Transverse colon (tissue), 4 donors: ENCODE measurements around the gene PARM1. TPM values are rescaled to one million over a fixed set of nuclear protein-coding genes. Genes with fewer than 3 reads are reported as not detected.

Experiments used
- DNase-seq: peaks from one replicate; pipeline ENCODE4 v3.0.0-alpha.2; 2019
- H3K27ac ChIP-seq, 4 donors: fragments of 200-600 bp; sonication (generic); 2 replicates each; pipeline ENCODE4 v1.5.1; 2016 to 2018; ENCODE audit warnings: inconsistent platforms in 4 of 4
- H3K27me3 ChIP-seq: fragments of 200-600 bp; sonication (generic); 2 replicates; pipeline ENCODE4 v1.5.1; 2017; ENCODE audit warnings: inconsistent platforms
- H3K36me3 ChIP-seq, 4 donors: fragments of 200-600 bp; sonication (generic); 2 replicates each; pipeline ENCODE4 v1.5.1; 2017 to 2019; ENCODE audit warnings: inconsistent platforms in 4 of 4
- H3K4me1 ChIP-seq, 4 donors: fragments of 200-600 bp; sonication (generic); 2 replicates each; pipeline ENCODE4 v1.5.1; 2017 to 2020; ENCODE audit warnings: inconsistent platforms in 4 of 4
- H3K4me3 ChIP-seq, 4 donors: fragments of 200-600 bp; sonication (generic); 1 replicate in 1 of 4; 2 replicates in 3 of 4; pipeline versions ENCODE4 v1.5.1 to v1.6.1; 2017 to 2019; ENCODE audit warnings: inconsistent platforms in 4 of 4
- H3K9me3 ChIP-seq, 2 donors: fragments of 200-600 bp; sonication (generic); 2 replicates each; pipeline ENCODE4 v1.5.1; 2017 to 2019; ENCODE audit warnings: inconsistent platforms in 2 of 2
- EP300 ChIP-seq: sonication (generic); formaldehyde crosslinking; IDR thresholded peaks from one replicate; pipeline ENCODE4 v1.6.1; 2017; ENCODE audit warnings: antibody characterized with exemption, low read depth
- POLR2A ChIP-seq: fragments of 450-650 bp; IDR thresholded peaks from one replicate; pipeline ENCODE4 v1.6.1; 2016; ENCODE audit warnings: antibody characterized with exemption, mild to moderate bottlenecking, moderate library complexity
- POLR2AphosphoS5 ChIP-seq, 3 donors: sonication (generic); formaldehyde crosslinking; IDR thresholded peaks; one replicate each; pipeline ENCODE4 v1.6.1; 2016; ENCODE audit warnings: antibody characterized with exemption in 3 of 3
- WGBS, 2 donors: methylation state at CpG; one replicate each; pipeline ENCODE4 v1.1.5; 2018; ENCODE audit warnings: low coverage in 1 of 2; 5-methylcytosine and 5-hydroxymethylcytosine counted together
- in situ Hi-C, 4 donors: fragments of 200-750 bp; cut with MboI; loops; one replicate each; pipeline versions ENCODE4 v1.15.0 to v1.15.1; 2017; ENCODE audit warnings: low sequenced_read_pairs in 3 of 4, low pct_ligation_motif_present in 1 of 4, low pct_unique_long_range_greater_than_20kb in 1 of 4
- intact Hi-C: fragments of 100-400 bp; cut with DNase I; formaldehyde crosslinking; loops from one replicate; pipeline ENCODE4 v1.15.1; 2023; ENCODE audit warnings: low total_unique reads
- total RNA-seq, 4 donors: library from RNA; depleted of rRNA; stranded (reverse); fragments of >200 nt; gene quantifications; one replicate each; pipeline ENCODE4 v1.1.0, GENCODE V29; 2016
- TF ChIP-seq, protein P1 (sequence below), 5 experiments: fragments of 200-600 bp in 3 of 5; fragments of 450-650 bp in 2 of 5; sonication (generic) in 3 of 5; IDR thresholded peaks; 1 replicate in 2 of 5; 2 replicates in 3 of 5; pipeline ENCODE4 v1.5.1; 2016 to 2017; ENCODE audit warnings: antibody characterized with exemption in 5 of 5, inconsistent platforms in 3 of 5, mild to moderate bottlenecking in 2 of 5, moderate library complexity in 1 of 5

The PARM1 gene
- total RNA-seq, 4 donors from 2014 or later, result 61.7 to 183 (median 120) TPM

DNA sequence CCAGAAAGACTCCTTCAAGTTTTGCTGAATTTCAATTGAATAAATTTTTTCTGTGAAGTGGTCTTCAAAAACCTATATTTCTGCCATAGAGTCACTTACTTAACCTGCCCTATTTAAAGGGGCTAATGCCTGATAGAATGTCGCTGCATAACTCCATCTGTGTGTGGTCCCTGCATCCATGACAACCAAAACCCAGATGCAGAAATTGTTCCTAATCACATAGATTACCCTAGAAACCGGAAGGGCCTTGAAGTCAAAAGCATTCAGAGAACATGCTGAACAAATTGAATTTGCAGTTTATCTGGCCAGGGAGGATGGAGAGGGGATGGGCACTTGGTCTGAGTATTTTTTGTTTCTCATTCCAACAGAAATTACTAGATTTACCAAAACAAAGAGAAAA lies 1.5 kb upstream of the PARM1 start:
- Histone ChIP-seq H3K27ac (no peak overlapping the region), H3K4me1 (peaks cover 0 to 16% (median 8%) of the 10 kb centered on the region in 4 donors), H3K9me3 (no peaks in the 10 kb centered on the region), H3K4me3 (no peak overlapping the region), H3K27me3 (peaks cover 5% of the 10 kb centered on the region), H3K36me3 (no peaks in the 10 kb centered on the region)
- TF ChIP-seq, protein P1, sequence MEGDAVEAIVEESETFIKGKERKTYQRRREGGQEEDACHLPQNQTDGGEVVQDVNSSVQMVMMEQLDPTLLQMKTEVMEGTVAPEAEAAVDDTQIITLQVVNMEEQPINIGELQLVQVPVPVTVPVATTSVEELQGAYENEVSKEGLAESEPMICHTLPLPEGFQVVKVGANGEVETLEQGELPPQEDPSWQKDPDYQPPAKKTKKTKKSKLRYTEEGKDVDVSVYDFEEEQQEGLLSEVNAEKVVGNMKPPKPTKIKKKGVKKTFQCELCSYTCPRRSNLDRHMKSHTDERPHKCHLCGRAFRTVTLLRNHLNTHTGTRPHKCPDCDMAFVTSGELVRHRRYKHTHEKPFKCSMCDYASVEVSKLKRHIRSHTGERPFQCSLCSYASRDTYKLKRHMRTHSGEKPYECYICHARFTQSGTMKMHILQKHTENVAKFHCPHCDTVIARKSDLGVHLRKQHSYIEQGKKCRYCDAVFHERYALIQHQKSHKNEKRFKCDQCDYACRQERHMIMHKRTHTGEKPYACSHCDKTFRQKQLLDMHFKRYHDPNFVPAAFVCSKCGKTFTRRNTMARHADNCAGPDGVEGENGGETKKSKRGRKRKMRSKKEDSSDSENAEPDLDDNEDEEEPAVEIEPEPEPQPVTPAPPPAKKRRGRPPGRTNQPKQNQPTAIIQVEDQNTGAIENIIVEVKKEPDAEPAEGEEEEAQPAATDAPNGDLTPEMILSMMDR (IDR thresholded peaks at IDR 0.05), result no peak
- TF ChIP-seq EP300, result no peak
- no peak for TF ChIP-seq POLR2AphosphoS5 (IDR thresholded peaks at IDR 0.05)
- no peak for TF ChIP-seq POLR2A
- 70 to 92% methylated on average over 2 of the region's 2 CpGs for WGBS, 2 donors
- in situ Hi-C loops (loop anchor here in 2 of 4 donors (10.0 to 25.0 kb wide), 3 partner anchors 181 to 533 kb away; no protein-coding TSS in a partner anchor), intact Hi-C loops (no loop called here)
- no peak for DNase-seq

GRCh38 chr4:74932010-74932409 lies 906 bp upstream of the PARM1 start:
- no peak for DNase-seq
- 78 to 79% methylated on average over 5 to 6 of the region's 6 CpGs for WGBS, 2 donors

DNA sequence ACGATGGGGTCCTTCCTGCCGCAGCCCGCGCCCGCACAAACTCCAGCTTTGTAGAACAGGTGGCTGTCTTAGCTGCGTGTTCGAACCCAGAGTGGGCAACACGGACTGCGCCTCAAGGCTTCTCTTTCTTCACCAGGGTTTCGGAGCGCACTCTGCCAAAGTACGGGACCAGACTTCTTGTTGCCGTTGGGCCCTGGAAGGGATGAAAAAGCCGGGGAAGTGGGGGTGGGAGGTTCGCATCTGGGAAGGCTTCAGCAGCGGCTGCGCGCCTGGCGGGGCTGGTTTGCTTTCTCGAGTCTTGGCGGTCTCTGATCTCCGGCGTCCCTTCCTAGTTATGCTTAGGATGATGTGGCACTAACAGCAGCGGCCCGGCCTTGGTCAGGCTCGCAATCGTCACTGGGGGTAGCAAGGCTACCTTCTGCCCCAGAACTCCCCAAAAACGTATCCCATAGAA lies 673 bp downstream of the PARM1 start:
- WGBS, 2 donors, result 1% methylated on average over 28 of the region's 28 CpGs; no CpG with 5 or more reads in 1 of the 2 donors
- peaks cover 0 to 16% (median 8%) of the 10 kb centered on the region in 4 donors for H3K4me1 ChIP-seq
- TF ChIP-seq POLR2AphosphoS5 (IDR thresholded peaks at IDR 0.05) (no peak), EP300 (no peak), POLR2A (no peak)
- TF ChIP-seq, protein P1 (IDR thresholded peaks at IDR 0.05), result no peak
- H3K9me3 ChIP-seq, result no peaks in the 10 kb centered on the region
- peak overlapping the region; percentile 85 to 92 (median 88) for H3K27ac ChIP-seq
- peak; percentile 40 for DNase-seq
- in situ Hi-C loops, result loop anchor here in 2 of 4 donors (10.0 to 25.0 kb wide), 3 partner anchors 179 to 531 kb away; no protein-coding TSS in a partner anchor
- intact Hi-C loops, result no loop called here
- H3K27me3 ChIP-seq, result peaks cover 5% of the 10 kb centered on the region
- no peaks in the 10 kb centered on the region for H3K36me3 ChIP-seq
- H3K4me3 ChIP-seq, result peak overlapping the region; percentile 59 to 76 (median 70)

More at GRCh38 chr4:74932010-74932409, 906 bp upstream of the PARM1 start:
- Histone ChIP-seq H3K27ac (no peak overlapping the region), H3K9me3 (no peaks in the 10 kb centered on the region), H3K4me1 (peaks cover 0 to 16% (median 8%) of the 10 kb centered on the region in 4 donors), H3K36me3 (no peaks in the 10 kb centered on the region), H3K27me3 (peaks cover 5% of the 10 kb centered on the region), H3K4me3 (no peak overlapping the region)
- TF ChIP-seq POLR2AphosphoS5 (IDR thresholded peaks at IDR 0.05) (no peak), EP300 (no peak), POLR2A (no peak)
- TF ChIP-seq, protein P1 (IDR thresholded peaks at IDR 0.05), result no peak
- intact Hi-C loops, result no loop called here
- in situ Hi-C loops, result loop anchor here in 2 of 4 donors (10.0 to 25.0 kb wide), 3 partner anchors 180 to 533 kb away; no protein-coding TSS in a partner anchor

DNA sequence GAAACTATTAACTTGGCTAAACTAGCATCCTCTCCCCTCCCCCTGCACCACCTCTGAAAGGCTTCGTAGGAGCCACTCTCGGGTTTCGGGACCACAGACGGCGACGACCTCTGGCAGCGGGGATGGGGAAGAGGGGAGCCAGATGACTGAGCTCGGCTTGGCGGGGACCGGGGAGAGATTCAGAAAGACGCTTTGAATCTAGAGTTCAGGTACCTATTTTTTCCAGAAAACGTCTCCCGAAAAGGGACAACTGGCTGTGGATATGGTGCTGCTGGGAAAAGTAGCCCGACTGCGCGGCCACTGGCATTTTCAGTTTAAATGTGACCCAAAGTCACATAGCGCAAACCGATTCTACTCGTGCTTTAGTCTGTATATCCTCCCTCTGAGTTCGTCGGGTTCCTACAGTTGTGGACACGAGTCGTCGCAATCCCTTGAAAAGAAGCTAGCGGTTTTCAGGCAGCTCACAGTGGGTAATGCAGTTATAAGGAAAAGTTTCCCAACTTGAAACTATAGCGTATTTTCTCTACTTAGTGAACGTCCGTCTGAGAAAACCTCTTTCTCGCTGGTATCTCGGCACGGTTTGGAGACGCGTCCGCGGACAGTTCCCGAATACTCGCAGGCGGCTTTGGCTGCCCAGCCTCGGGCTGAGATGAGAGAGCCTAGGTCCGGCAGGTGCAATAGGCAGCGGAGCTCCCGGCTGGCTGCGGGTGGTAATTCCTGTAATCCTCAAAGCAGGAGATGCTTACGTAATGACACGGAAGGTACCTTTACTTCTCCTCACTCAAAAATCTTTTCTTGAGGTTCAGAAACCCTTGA lies 1.3 kb downstream of the PARM1 start:
- peak; percentile 54 for DNase-seq
- H3K27me3 ChIP-seq, result peaks cover 5% of the 10 kb centered on the region
- 0 to 2% methylated on average over 5 to 45 of the region's 45 CpGs for WGBS, 2 donors
- in situ Hi-C loops (loop anchor here in 2 of 4 donors (10.0 to 25.0 kb wide), 3 partner anchors 178 to 531 kb away; no protein-coding TSS in a partner anchor), intact Hi-C loops (no loop called here)
- H3K9me3 ChIP-seq, result no peaks in the 10 kb centered on the region
- peak overlapping the region; percentile 59 to 76 (median 70) for H3K4me3 ChIP-seq
- TF ChIP-seq POLR2AphosphoS5 (IDR thresholded peaks at IDR 0.05) (peak in 2 of 3 donors; percentile 11 to 16), POLR2A (no peak), EP300 (no peak)
- TF ChIP-seq, protein P1 (IDR thresholded peaks at IDR 0.05), result no peak
- H3K4me1 ChIP-seq, result peaks cover 0 to 16% (median 8%) of the 10 kb centered on the region in 4 donors
- H3K27ac ChIP-seq, result peak overlapping the region; percentile 85 to 92 (median 88)
- H3K36me3 ChIP-seq, result no peaks in the 10 kb centered on the region
